Embryonic facial prominence (tissue), 1 donor: ENCODE results near the gene CPPED1.
"Not testable (repeated sequence)": the region's sequence is repeated elsewhere in the genome, so short reads cannot be mapped to it uniquely, and the experiment has no call there.

Experiments used
- DNase-seq: peaks from one replicate; pipeline ENCODE4 v3.0.0-alpha.2; 2016; ENCODE audit errors: extremely low spot score

Gene CPPED1

GRCh38 chr16:12802048-12802447, 1.6 kb downstream of the CPPED1 start:
- no peak for DNase-seq

- no peak for DNase-seq
These were observed 2.1 kb downstream of the CPPED1 start for GRCh38 chr16:12801511-12802042.

- no peak for DNase-seq
These were observed 2.9 kb downstream of the CPPED1 start for GRCh38 chr16:12800817-12801216.

- DNase-seq: not testable (repeated sequence)
These were observed 3.7 kb downstream of the CPPED1 start for GRCh38 chr16:12799996-12800395.

- DNase-seq: no peak
These were observed 4.8 kb downstream of the CPPED1 start for GRCh38 chr16:12798846-12799245.

- no peak for DNase-seq
These were observed 5.5 kb downstream of the CPPED1 start for GRCh38 chr16:12798171-12798570.

GRCh38 chr16:12796498-12796897, 7.2 kb downstream of the CPPED1 start:
- DNase-seq: no peak

- DNase-seq: no peak
These were observed 8.9 kb downstream of the CPPED1 start for GRCh38 chr16:12794486-12795387.

GRCh38 chr16:12793865-12794240, 9.8 kb downstream of the CPPED1 start:
- DNase-seq: no peak

GRCh38 chr16:12793120-12793864, 10.4 kb downstream of the CPPED1 start:
- DNase-seq: no peak

GRCh38 chr16:12792528-12792927, 11.2 kb downstream of the CPPED1 start:
- DNase-seq: not testable (repeated sequence)

GRCh38 chr16:12791340-12791739, 12.3 kb downstream of the CPPED1 start:
- DNase-seq: no peak

- no peak for DNase-seq
These were observed 14.9 kb downstream of the CPPED1 start for GRCh38 chr16:12788758-12789157.

- no peak for DNase-seq
These were observed 17.6 kb downstream of the CPPED1 start for GRCh38 chr16:12786081-12786480.

GRCh38 chr16:12784076-12784475, 19.6 kb downstream of the CPPED1 start:
- DNase-seq: no peak

- no peak for DNase-seq
These were observed 21.9 kb downstream of the CPPED1 start for GRCh38 chr16:12781777-12782176.

GRCh38 chr16:12780467-12780866, 23.2 kb downstream of the CPPED1 start:
- DNase-seq: no peak

- DNase-seq: no peak
These were observed 25.0 kb downstream of the CPPED1 start for GRCh38 chr16:12778726-12779125.

- DNase-seq: no peak
These were observed 27.9 kb downstream of the CPPED1 start for GRCh38 chr16:12775656-12776236.

GRCh38 chr16:12773221-12773620, 30.5 kb downstream of the CPPED1 start:
- DNase-seq: no peak

GRCh38 chr16:12771341-12771798, 32.3 kb downstream of the CPPED1 start:
- DNase-seq: no peak

GRCh38 chr16:12769525-12769924, 34.2 kb downstream of the CPPED1 start:
- no peak for DNase-seq
